CD4-positive, alpha-beta T cell treated with Interleukin-21 for 1 hour (primary cell): Measurements from ENCODE around the gene DLGAP3.

ENCODE experiments used
- DNase-seq: peaks from one replicate; pipeline ENCODE4 v3.0.0-alpha.2; 2020

Gene DLGAP3

DNA sequence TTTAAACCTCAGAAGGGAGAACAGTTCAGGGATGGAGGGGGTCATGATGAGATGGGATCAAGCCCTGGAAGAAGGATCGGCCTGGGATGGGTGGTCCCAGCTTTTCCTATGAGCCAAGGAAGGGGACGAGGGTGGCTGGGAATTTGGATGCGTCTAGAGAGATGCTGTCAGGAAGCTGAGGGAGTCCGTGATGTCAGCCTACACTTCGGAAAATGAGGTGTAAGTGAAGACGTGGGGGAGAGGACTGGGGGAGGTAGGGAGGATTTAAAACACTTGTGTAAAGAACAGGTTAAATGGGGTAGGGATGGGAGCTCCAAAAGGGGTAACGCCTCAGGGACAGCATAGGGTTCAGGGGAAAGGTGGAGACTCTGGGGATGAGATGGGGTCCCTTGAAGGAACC is 27.5 kb downstream of the DLGAP3 start:
- DNase-seq: no peak

GRCh38 chr1:34900775-34901502 is 28.5 kb downstream of the DLGAP3 start:
- no peak for DNase-seq

- no peak for DNase-seq
These were observed 29.5 kb downstream of the DLGAP3 start for GRCh38 chr1:34899906-34900305.

GRCh38 chr1:34899471-34899870 is 30.0 kb downstream of the DLGAP3 start:
- DNase-seq: no peak

- no peak for DNase-seq
These were observed 31.1 kb downstream of the DLGAP3 start for GRCh38 chr1:34898330-34898761.

DNA sequence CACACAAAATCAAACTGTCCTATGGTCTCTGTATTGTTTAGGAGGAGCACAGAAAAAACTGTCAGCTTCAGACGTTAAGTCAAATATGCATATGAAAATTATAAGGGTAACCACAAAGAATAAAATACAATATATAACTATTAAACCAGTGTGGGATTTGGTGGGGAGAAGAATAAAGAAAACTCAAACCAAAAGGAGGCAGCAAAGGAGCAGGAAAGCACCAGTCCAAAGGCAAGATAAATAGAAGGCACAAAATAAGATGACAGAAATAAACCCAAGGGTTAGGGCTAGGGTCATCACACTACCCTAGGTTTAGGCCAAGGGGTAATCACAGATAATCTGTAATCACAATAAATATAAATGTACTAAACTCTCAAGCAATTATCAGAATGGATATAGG is 32.8 kb downstream of the DLGAP3 start:
- peak; percentile 13 for DNase-seq

DNA sequence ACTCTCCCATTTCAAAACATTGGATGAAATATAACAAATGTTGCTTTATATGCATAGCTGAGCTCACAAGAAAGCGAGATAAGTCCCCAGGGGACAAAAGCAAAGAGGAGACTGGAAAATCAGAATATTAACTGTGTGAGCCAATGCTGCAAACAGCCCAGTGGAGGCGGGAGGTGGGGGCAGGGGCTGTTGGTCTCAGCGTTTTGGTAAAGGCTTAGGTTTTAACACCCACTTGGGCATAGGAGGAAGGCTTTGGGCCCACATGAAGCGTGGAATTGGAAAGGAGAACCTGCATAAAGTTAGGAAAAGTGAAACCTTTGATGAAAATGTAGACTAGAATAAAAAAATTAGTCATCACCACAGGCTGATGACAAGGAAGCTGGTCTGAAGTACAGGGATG is 39.7 kb downstream of the DLGAP3 start:
- no peak for DNase-seq

- DNase-seq: no peak
These were observed 41.9 kb downstream of the DLGAP3 start for GRCh38 chr1:34887593-34887992.

DNA sequence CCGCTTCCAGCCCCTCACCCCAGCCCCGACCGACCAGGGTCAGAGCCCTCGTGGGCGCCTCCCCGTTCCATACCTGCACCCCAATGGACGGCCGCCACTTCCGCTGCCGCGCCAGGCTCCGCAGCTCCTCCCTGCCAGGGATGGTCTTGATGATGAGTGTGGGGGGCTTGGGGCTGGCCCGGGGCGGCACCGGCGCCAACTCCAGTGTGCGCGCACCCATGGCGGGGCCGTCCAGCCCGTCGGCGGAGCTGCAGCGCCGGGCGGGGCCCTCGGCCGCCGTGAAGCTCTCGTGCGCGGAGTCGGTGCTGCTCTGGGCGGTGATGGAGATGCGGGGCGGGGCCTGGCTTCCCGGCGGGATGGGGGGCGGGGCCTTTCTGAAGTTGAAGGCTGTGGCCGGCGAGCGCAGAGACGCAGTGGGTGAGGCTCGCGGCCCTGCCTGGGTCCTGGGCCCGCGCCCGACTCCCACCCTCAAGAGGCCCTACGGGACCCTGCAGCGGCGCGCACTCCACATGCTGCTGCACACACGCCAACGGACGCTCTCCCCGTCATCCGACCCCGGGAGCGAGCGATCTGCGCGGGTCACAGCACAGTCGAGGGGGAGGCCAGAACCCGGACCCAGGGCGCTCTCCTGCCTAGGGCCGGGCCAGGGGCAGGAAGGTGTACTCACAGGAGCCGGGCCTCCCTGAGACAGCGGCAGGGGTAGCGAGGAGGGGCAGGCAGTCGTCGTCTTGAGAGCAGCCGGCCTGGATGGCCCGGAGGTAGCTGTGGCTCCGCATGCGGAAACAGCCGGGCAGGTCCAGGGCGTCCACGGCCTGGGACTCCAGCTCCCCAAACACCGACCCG is 43.8 kb downstream of the DLGAP3 start:
- DNase-seq: peak; percentile 47

- DNase-seq: no peak
These were observed 44.5 kb downstream of the DLGAP3 start for GRCh38 chr1:34884961-34885360.

DNA sequence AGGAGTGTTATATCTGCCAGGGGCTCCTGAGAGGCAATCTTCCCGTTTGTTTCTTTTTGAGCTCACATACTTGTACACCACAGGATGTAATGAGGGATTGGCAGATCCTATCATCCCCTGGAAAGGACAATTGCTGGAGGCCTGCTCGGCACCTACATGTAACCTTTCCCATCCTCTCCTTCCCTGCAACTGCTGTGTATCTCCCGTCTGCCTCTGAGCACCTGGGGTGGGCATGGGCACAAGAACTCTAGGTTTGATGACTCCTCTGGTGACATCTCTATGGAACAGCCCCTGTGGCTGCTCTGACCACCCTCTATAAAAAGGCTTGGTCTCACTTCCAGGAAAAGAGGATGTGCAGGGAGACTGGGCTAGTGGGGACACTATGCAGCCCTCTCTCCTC is 44.9 kb downstream of the DLGAP3 start:
- no peak for DNase-seq

- DNase-seq: no peak
These were observed 50.2 kb downstream of the DLGAP3 start for GRCh38 chr1:34879230-34879629.

DNA sequence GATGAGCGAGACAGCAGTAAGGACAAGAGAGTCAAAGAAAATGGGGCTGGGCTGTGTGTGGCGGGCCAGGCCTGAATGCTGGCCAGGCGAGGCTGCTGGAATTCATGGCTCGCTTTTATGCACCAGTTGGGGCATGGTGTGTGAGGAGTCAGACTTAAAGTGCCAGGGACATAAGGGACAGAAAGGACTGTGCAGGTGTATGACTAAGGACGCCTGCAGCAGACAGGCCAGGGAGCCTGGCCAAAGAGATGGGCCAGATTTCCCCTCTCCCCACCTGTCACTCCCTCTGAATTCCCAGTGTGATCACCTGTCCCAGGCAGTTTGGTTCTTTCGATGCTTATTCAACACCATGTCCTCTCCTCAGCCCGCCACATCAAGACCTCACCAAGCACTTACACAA is 53.0 kb downstream of the DLGAP3 start:
- DNase-seq: no peak

- no peak for DNase-seq
These were observed 55.0 kb downstream of the DLGAP3 start for GRCh38 chr1:34874296-34874952.

- DNase-seq: no peak
These were observed 57.3 kb downstream of the DLGAP3 start for GRCh38 chr1:34872133-34872503.

- no peak for DNase-seq
These were observed 57.9 kb downstream of the DLGAP3 start for GRCh38 chr1:34871443-34872132.

- DNase-seq: no peak
These were observed 59.1 kb downstream of the DLGAP3 start for GRCh38 chr1:34870395-34870794.

DNA sequence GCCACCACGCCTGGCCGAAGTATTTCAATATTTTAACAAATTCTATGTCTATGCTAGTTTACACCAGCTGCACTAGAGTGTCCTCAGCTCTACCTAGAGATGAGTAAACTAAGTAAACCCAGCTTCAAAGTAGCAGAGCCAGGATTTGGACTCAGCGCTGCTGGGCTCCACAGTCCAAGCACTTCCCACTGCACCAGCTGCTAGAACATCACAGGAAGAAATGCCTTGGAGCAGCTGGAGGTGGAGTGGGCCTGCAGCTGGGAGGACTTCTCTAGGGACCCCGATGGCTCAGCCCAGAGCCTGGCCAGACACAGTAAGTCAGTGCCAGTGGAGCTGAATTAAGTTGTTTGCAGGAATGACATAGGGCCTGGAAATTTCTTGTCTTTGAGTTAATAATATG is 59.7 kb downstream of the DLGAP3 start:
- no peak for DNase-seq

- no peak for DNase-seq
These were observed 61.0 kb downstream of the DLGAP3 start for GRCh38 chr1:34868230-34869049.

GRCh38 chr1:34867415-34867814 is 62.0 kb downstream of the DLGAP3 start:
- DNase-seq: no peak

- no peak for DNase-seq
These were observed 62.7 kb downstream of the DLGAP3 start for GRCh38 chr1:34866762-34867109.

DNA sequence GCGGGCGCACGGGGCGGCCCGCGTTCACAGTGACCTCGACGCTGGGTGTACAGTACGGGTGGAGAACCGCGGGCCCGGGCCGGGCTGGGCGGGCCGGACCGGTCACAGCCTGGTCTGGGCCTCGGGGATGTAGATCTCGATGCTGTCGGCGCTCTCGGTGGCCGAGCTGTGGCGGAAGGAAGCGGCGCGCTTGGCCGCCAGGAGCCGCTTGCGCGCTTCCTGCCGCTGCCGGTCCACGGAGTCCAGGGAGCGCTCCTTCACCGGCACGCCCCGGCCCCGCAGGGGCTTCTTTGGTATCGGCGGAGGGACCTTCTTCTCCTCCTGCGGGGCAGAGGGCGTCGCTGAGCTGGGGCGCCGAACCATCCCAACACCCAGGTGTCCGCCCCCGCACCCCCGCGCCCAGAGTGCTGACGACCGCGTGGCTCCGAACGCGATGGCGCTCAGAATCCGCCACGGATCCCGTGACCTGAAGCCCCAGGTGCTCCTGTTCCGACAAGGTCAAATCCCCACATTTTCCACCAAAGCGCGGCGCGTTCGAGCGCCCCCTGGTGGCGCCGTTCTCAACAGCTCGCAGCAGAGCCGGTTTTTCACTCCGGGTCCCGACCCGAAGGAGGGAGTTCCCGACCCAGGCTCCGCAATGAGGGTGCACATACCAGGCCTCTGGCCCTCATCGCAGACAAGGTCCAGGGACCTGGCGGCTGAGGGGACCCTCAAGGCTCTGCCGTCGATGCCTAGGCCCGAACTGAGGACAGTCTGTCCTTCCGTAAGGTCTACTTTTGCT is 63.3 kb downstream of the DLGAP3 start:
- peak; percentile 93 for DNase-seq
